Measurements from ENCODE around the gene SDHAF1.
A peak's percentile ranks its signal among the peaks of the same experiment; 100 is the strongest.
"Not testable (repeated sequence)": the region's sequence is repeated elsewhere in the genome, so short reads cannot be mapped to it uniquely, and the experiment has no call there.

SDHAF1 gene

DNA sequence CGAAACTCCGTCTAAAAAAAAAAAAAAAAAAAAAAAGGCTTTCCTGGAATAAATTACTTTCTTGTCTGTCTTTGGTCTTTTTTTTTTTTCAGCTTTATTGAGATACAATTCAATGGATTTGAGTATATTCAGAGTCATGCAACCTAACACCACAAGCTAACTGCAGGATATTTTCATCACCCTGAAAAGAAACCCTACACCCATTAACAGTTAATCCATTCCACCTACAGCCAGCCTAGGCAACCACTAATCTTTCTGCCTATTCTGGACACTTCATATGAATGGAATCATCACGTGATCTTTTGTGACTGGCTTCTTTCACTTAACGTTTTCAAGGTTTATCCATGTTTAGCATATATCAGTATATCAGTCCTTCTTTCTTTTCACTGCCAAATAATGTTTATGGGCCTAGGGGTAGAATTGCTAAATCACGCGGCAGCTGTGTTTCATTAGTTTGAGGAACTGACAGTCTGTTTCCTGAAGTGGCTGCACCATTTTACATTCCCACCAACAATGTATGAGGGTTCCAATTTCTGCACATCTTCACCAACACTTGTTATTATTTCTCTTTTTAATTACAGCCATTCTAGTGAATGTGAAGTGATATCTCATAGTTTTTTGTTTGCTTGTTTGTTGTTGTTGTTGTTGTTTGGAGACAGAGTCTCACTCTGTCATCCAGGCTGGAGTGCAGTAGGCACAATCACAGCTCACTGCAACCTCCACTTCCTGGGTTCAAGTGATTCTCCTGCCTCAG is 38.9 kb upstream of the SDHAF1 start:
- no peak for TF ChIP-seq SPI1 (IDR thresholded peaks at IDR 0.05; ENCODE audit: borderline replicate concordance, low read depth)
- no peak for TF ChIP-seq REST (IDR thresholded peaks at IDR 0.05; ENCODE audit: insufficient replicate concordance, low read depth)
- TF ChIP-seq POLR2AphosphoS5 (IDR thresholded peaks at IDR 0.05; ENCODE audit: low read depth): no peak
- TF ChIP-seq, protein P1, sequence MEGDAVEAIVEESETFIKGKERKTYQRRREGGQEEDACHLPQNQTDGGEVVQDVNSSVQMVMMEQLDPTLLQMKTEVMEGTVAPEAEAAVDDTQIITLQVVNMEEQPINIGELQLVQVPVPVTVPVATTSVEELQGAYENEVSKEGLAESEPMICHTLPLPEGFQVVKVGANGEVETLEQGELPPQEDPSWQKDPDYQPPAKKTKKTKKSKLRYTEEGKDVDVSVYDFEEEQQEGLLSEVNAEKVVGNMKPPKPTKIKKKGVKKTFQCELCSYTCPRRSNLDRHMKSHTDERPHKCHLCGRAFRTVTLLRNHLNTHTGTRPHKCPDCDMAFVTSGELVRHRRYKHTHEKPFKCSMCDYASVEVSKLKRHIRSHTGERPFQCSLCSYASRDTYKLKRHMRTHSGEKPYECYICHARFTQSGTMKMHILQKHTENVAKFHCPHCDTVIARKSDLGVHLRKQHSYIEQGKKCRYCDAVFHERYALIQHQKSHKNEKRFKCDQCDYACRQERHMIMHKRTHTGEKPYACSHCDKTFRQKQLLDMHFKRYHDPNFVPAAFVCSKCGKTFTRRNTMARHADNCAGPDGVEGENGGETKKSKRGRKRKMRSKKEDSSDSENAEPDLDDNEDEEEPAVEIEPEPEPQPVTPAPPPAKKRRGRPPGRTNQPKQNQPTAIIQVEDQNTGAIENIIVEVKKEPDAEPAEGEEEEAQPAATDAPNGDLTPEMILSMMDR (IDR thresholded peaks at IDR 0.05; ENCODE audit: insufficient read depth, low read length): no peak
- no peak for TF ChIP-seq GABPA (IDR thresholded peaks at IDR 0.05; ENCODE audit: low read depth)
- no peak for DNase-seq (ENCODE audit: low read depth in 1 of 2, low spot score in 1 of 2)
- H3K27ac ChIP-seq (replicated peaks): no peak overlapping the region
- peaks cover 17% of the 10 kb centered on the region for H3K27me3 ChIP-seq (ENCODE audit: insufficient read depth, poor library complexity, severe bottlenecking)
- H3K4me3 ChIP-seq (replicated peaks; ENCODE audit: insufficient read depth, low read length): no peak overlapping the region

- not testable (repeated sequence) for DNase-seq (ENCODE audit: low read depth in 1 of 2, low spot score in 1 of 2); H3K27ac ChIP-seq (replicated peaks); H3K4me3 ChIP-seq (replicated peaks; ENCODE audit: insufficient read depth, low read length)
- peaks cover 17% of the 10 kb centered on the region for H3K27me3 ChIP-seq (ENCODE audit: insufficient read depth, poor library complexity, severe bottlenecking)
These were observed 37.6 kb upstream of the SDHAF1 start for GRCh38 chr19:35957411-35957810.

- Histone ChIP-seq H3K4me3 (replicated peaks; ENCODE audit: insufficient read depth, low read length) (no peak overlapping the region), H3K27me3 (ENCODE audit: insufficient read depth, poor library complexity, severe bottlenecking) (peaks cover 17% of the 10 kb centered on the region), H3K27ac (replicated peaks) (no peak overlapping the region)
- TF ChIP-seq, protein P1 (IDR thresholded peaks at IDR 0.05; ENCODE audit: insufficient read depth, low read length): no peak
- TF ChIP-seq REST (IDR thresholded peaks at IDR 0.05; ENCODE audit: insufficient replicate concordance, low read depth): no peak
- no peak for TF ChIP-seq GABPA (IDR thresholded peaks at IDR 0.05; ENCODE audit: low read depth)
- TF ChIP-seq SPI1 (IDR thresholded peaks at IDR 0.05; ENCODE audit: borderline replicate concordance, low read depth): no peak
- no peak for TF ChIP-seq POLR2AphosphoS5 (IDR thresholded peaks at IDR 0.05; ENCODE audit: low read depth)
- DNase-seq (ENCODE audit: low read depth in 1 of 2, low spot score in 1 of 2): no peak
These were observed 36.3 kb upstream of the SDHAF1 start for GRCh38 chr19:35958660-35959039.

DNA sequence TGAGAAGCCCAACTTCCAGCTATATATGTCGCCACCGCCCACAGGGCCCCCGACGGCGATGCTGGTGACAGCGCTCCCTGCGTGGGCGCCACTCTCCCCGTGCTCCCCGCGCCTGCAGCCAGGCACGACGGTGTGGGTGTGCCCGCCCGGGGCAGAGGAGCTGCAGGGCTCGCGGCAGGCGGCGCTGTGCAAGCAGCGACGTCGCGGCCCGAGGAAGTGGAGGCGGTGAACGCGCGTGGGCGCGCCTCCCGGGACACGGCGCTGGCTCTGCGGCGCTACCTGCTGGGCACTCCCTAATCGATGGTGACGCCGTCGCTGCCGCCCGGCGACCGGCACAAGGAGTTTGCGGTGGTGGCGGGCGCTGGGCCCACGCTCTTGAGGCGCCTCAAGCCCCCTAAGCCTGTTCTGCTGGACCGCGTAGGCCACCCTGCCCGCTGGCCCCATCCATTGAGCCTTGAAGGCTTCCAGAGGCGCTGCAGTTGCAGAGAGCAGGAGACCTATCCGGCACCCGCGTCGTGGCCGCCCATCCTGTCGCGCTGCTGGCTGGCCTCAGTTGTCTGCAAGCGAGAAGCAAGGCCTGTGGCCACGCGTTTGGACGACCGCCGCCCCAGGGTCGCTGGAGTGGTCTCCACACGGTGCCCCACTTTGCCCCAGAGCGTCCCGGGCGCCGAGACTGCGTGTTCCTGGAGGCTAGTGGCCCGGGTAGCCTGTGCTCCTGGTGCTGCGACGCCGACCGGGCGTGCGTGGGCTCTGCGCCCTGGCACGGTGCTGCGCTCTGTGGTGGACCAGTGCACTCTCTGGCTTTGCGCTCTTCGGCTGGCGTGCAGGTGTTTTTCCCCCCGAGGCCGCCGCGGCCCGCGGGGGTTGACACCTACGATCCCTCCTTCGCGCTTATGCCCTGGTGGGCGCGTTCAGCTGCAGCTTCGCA is 35.7 kb upstream of the SDHAF1 start:
- TF ChIP-seq REST (IDR thresholded peaks at IDR 0.05; ENCODE audit: insufficient replicate concordance, low read depth): peak; percentile 17
- TF ChIP-seq, protein P1 (IDR thresholded peaks at IDR 0.05; ENCODE audit: insufficient read depth, low read length): no peak
- TF ChIP-seq POLR2AphosphoS5 (IDR thresholded peaks at IDR 0.05; ENCODE audit: low read depth): no peak
- H3K27ac ChIP-seq (replicated peaks): no peak overlapping the region
- peaks cover 17% of the 10 kb centered on the region for H3K27me3 ChIP-seq (ENCODE audit: insufficient read depth, poor library complexity, severe bottlenecking)
- DNase-seq (ENCODE audit: low read depth in 1 of 2, low spot score in 1 of 2): no peak
- H3K4me3 ChIP-seq (replicated peaks; ENCODE audit: insufficient read depth, low read length): no peak overlapping the region

Measured in HL-60 (cell line).